Stimulated activated CD4-positive, alpha-beta T cell treated with anti-CD3 and anti-CD28 coated beads, Interleukin-2, amount 100 ng/mL, for 48 hours (primary cell): ENCODE results near the gene PCNX3.
"Not testable (repeated sequence)": the region's sequence is repeated elsewhere in the genome, so short reads cannot be mapped to it uniquely, and the experiment has no call there.

Experiments
- DNase-seq, 2 donors: peaks; one replicate each; pipeline ENCODE4 v3.0.0-alpha.2; 2020

The PCNX3 gene

DNA sequence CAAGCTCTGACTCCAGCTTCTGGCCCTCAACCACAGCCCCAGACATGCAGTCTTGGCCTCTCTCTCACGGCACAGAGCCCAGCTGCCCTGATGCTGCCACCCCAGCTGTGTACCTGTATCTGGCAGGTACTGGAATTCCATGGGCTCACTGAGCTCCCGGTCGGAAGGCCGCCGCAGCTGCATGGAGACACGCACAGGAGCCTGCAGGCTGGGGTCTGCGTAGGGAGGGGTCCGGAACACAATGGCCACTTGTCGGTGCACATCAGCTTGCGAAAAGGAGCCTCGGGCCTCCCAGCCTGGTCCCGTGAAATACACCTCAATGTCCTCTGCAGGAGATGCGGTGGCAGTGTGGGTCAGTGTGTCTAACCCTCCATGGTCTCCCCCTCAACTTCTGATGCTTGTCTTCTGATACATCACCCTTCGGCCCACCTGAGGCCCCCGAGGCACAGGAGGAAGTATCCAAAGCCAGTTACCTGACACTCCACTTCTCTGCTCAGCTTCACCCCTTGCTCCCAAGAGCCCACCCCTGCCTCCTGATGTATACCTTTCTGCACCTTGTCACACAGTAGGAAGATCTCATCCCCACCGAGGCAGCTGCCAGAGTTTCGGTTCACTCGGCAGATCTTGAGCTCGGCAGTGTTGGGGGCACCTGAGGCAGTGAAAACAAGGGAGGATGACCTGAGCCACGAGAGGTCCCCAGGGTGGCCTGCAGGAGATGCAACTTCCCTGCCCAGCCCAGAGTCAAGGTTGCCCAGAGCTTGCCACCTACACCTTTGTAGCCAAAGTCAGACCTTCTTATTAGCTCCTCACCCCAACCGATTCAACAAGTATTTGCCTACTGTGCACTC, 42.8 kb downstream of the PCNX3 start:
- no peak for DNase-seq

DNA sequence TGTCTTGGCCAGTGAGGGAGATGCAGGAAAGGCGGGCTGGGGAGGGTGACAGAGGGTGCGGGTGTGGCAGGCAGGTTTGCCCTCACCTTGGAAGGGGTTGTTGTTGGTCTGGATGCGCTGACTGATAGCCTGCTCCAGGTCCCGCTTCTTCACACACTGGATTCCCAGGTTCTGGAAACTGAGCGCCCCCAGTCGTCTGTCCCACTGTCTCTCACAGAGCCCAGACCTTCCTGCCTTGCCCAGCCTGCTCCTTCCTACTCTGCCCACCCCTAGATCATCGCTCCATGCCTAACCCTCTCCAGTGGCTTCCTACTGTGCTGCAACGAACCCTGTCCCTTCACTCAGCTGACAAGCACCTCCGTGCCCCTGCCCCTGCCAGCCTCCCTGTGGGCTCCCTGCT, 44.5 kb downstream of the PCNX3 start:
- DNase-seq, result no peak

GRCh38 chr11:65660908-65661307, 45.3 kb downstream of the PCNX3 start:
- not testable (repeated sequence) for DNase-seq

DNA sequence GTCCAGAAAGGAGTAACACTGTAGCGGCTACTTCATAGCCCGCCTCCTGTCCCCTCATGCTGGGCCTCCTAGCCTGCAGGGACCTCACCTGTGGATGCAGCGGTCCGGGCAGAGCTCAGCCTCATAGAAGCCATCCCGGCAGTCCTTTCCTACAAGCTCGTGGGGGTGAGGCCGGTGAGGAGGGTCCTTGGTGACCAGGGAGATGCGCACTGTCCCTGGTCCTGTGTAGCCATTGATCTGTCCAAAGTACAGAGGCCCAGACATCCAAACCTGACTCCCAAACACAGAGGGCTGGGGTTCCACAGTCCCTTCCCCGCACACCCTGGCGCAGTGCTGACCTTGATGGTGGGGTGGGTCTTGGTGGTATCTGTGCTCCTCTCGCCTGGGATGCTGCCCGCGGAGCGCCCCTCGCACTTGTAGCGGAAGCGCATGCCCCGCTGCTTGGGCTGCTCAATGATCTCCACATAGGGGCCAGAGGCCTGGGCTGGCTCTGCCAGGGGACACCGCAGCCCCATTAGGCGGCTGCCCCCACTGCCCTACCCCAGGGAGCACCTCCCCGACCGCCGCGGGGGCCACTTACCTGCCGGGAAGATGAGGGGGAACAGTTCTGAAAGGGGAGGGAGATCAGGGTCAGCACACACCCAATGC, 46.1 kb downstream of the PCNX3 start:
- no peak for DNase-seq

GRCh38 chr11:65662247-65662798, 46.7 kb downstream of the PCNX3 start:
- no peak for DNase-seq

GRCh38 chr11:65662799-65663638, 47.4 kb downstream of the PCNX3 start, which contains the start of gene RELA:
Gene RELA, minus strand, starts transcription at chr11:65662916. Its CDS starts 84 bp downstream, at chr11:65662832.
- peak; percentile 82 to 89 for DNase-seq

DNA sequence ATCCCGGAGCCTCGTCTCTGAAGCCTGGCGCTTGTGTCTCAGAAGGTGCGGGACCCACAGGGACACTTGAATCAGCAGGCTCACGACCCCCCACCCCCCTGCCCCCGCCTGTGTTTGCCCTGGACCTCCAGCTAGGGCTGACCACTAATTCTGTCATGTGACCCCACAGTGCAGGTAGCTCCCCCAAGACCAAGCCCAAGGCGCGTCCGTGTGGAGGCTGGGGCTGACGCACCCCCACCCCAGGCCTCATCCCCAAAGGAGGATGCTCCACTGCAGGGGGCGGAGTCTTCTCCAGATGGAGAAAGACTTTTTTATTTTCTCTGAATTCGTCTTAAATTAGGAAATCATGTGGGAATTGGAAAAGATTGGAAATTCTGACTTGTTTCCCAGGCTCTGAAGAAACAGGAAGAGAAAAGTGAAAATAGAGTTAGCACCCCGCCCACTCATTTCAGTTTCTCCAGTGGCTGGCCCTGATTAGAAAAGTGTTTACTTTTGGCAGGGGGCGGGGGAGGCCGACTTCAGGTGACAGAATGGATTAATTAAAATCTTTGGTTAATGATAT, 48.1 kb downstream of the PCNX3 start:
- DNase-seq, result peak in 1 of 2 donors; percentile 49

DNA sequence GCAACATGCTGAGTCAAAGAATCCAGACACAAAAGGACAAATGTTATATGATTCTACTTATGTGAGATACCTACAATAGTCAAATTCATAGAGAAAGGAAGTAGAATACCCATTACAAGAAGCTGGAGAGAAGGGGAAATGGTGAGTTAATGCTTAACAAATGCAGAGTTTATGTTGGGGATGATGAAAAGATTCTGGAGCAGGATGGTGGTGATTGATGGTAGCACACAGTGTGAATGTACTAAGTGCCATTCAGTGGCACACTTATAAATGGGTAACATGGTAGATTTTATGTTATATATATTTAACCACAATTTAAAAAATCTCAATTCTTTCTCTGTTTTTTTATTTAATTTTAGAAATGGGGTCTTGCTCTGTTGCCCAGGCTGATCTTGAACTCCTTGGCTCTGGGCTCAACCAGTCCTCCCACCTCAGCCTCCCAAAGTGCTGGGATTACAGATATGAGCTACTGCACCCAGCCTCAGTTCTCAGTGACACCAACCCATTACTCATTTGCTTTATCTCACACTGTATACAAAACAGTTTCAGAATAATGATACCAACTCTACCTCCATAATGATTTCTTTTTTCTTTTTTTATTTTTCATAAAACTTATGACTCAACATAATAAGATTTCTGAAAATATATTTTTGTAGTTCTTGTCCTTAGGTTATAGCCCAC, 56.7 kb downstream of the PCNX3 start:
- no peak for DNase-seq

DNA sequence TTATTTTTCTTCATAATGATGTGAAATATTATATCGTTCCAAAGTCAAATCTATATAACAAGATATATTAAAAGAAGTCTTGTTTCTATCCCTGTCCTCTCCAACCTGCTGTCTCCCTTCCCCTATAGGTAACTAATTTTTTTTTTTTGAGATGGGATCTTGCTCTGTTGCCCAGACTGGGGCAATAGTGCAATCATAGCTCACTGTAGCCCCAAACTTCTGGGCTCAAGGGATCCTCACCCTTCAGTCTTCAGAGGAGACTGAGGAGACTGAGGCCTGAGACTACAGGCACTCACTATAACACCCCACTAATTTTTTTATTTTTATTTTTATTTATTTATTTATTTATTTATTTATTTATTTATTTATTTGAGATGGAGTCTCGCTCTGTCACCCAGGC, 57.4 kb downstream of the PCNX3 start:
- DNase-seq, result no peak

DNA sequence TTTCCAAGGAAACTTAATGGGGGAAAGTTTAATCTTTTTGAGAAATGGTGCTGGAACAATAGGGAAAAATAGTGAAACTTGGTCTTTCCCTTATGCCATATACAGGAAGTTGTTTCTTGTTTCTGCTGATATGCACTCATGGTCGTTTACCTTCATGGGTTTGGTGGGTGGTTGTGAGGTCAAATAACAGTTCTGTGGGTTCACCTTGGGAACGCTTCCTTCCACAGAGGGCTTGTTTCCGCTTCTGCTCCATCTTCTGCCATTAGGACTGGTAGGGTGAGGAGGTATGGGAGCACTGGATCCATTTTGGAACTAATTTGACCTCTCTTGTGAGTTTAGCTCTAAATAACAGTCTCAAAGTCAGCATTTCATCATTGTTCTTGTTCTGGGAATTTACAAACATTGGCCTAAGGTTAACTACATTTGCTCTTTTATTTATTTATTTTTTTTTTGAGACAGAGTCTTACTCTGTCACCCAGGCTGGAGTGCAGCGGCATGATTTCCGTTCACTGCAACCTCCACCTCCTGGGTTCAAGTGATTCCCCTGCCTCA, 64.7 kb downstream of the PCNX3 start:
- DNase-seq, result no peak

GRCh38 chr11:65683480-65683879, 67.9 kb downstream of the PCNX3 start:
- DNase-seq, result not testable (repeated sequence)

DNA sequence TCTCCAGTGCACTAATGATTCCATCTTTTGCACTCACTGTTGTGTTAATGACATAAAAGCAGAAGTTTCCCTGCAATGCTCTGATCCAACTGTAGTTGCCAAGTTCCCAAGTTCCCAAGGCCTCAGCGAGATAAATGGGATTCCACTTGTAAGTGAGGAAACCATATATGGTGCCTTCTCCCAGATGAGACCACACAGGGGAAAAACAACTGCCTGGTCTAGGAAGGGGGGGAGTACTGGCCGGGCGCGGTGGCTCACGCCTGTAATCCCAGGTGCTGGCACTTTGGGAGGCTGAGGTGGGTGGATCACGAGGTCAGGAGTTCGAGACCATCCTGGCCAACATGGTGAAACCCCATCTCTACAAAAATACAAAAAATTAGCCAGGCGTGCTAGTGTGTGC, 70.4 kb downstream of the PCNX3 start:
- no peak for DNase-seq
